Hypothalamus (tissue), 51 donors: Measurements from ENCODE around the gene SARS1.
A peak's percentile ranks its signal among the peaks of the same experiment; 100 is the strongest.

ENCODE experiments used
- DNase-seq, 51 donors: peaks; one replicate each; lab custom pipeline; 2025; lab: John Stamatoyannopoulos, UW

SARS1 gene

GRCh38 chr1:109225308-109225707 lies 11.6 kb downstream of the SARS1 start:
- peak in 1 of 51 donors; percentile 19 for DNase-seq

GRCh38 chr1:109225711-109226445 lies 12.2 kb downstream of the SARS1 start:
- DNase-seq, result no peak

GRCh38 chr1:109228167-109228566 lies 14.4 kb downstream of the SARS1 start:
- no peak for DNase-seq

- DNase-seq, result peak in 12 of 51 donors; percentile 13 to 85 (median 35)
Measured at GRCh38 chr1:109229531-109230127, 15.9 kb downstream of the SARS1 start.

- DNase-seq, result peak in 1 of 51 donors; percentile 21
Measured at GRCh38 chr1:109231066-109231465, 17.3 kb downstream of the SARS1 start.

- DNase-seq, result no peak
Measured at GRCh38 chr1:109235137-109235536, 21.4 kb downstream of the SARS1 start.

- no peak for DNase-seq
Measured at GRCh38 chr1:109237512-109237911, 23.8 kb downstream of the SARS1 start.

- no peak for DNase-seq
Measured at GRCh38 chr1:109238382-109238781, 24.7 kb downstream of the SARS1 start.

GRCh38 chr1:109239047-109239408 lies 25.3 kb downstream of the SARS1 start:
- no peak for DNase-seq

GRCh38 chr1:109239409-109240068 lies 25.8 kb downstream of the SARS1 start:
- no peak for DNase-seq

GRCh38 chr1:109240158-109241152 lies 26.7 kb downstream of the SARS1 start:
- peak in 25 of 51 donors; percentile 30 to 78 (median 46) for DNase-seq

- DNase-seq, result no peak
Measured at GRCh38 chr1:109241344-109241743, 27.6 kb downstream of the SARS1 start.

- no peak for DNase-seq
Measured at GRCh38 chr1:109241841-109242345, 28.2 kb downstream of the SARS1 start.

GRCh38 chr1:109242387-109242786 lies 28.7 kb downstream of the SARS1 start:
- peak in 8 of 51 donors; percentile 12 to 58 (median 36) for DNase-seq

- no peak for DNase-seq
Measured at GRCh38 chr1:109243221-109243620, 29.5 kb downstream of the SARS1 start.

GRCh38 chr1:109243860-109244552 lies 30.3 kb downstream of the SARS1 start:
- DNase-seq, result no peak

GRCh38 chr1:109246141-109246551 lies 32.4 kb downstream of the SARS1 start:
- no peak for DNase-seq

- DNase-seq, result no peak
Measured at GRCh38 chr1:109247401-109248365, 34.0 kb downstream of the SARS1 start.

GRCh38 chr1:109248444-109248796 lies 34.7 kb downstream of the SARS1 start:
- no peak for DNase-seq
